Bronchial epithelial cell (primary cell): ENCODE measurements around the gene PTPRD. TPM values are rescaled to one million over a fixed set of nuclear protein-coding genes. Genes with fewer than 3 reads are reported as not detected.

Source experiments
- DNase-seq: peaks from one replicate; pipeline ENCODE4 v3.0.0-alpha.2; 2010; ENCODE audit warnings: low read depth
- FAIRE-seq: peaks from 2 replicates; lab custom pipeline; 2011; peaks lifted over from hg19 to GRCh38; lab: Jason Lieb, UNC
- H3K27me3 ChIP-seq: 2 replicates; pipeline ENCODE4 v1.5.1; 2011; ENCODE audit warnings: low read length; ENCODE audit not compliant: control insufficient read depth, insufficient read depth
- H3K36me3 ChIP-seq: 2 replicates; pipeline ENCODE4 v1.5.1; 2011; ENCODE audit warnings: low read length; ENCODE audit not compliant: control insufficient read depth, insufficient read depth
- H3K4me3 ChIP-seq: 2 replicates; pipeline ENCODE4 v1.5.1; 2011; ENCODE audit warnings: mild to moderate bottlenecking, low read depth, low read length, control low read depth
- total RNA-seq: library from RNA; depleted of rRNA; stranded (reverse); fragments of >200 nt; gene quantifications from 2 replicates; pipeline ENCODE4 v1.2.1, GENCODE V29; 2014
- TF ChIP-seq, protein P1 (sequence below): IDR thresholded peaks from 2 replicates; pipeline ENCODE4 v1.5.1; 2011; ENCODE audit warnings: mild to moderate bottlenecking, moderate library complexity, low read length, control low read depth, inconsistent platforms; ENCODE audit not compliant: insufficient read depth, severe bottlenecking

Gene PTPRD
- total RNA-seq, 1 donor from 2014 or later: 2.9 TPM

DNA sequence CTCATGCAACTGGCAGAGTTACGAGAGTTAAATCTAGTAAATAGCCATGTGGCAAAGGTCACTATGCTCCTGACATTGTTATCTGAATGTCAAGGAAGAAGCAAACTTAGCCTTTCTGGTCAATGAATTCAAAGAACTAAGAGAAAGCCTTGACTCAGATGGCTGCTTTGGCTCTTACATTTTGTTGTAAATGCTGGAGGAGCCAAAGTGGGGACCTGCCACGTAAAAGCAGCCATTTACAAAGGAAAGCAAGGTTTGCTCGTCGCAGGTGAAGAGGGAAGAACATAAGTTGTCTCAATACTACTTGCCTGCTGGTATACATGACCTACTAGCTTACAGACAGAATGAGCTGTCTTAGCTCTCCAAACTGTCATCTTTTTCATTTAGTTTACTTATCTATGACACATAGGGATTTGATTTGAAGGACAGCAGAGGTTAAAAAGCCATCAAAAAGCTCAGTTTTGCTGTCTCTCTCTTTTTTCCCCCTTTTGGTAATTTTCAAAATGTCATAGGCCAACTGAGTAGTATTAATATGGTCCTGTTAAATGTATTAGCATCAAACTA lies 1760.4 kb downstream of the PTPRD start:
- H3K36me3 ChIP-seq: no peaks in the 10 kb centered on the region
- TF ChIP-seq, protein P1, sequence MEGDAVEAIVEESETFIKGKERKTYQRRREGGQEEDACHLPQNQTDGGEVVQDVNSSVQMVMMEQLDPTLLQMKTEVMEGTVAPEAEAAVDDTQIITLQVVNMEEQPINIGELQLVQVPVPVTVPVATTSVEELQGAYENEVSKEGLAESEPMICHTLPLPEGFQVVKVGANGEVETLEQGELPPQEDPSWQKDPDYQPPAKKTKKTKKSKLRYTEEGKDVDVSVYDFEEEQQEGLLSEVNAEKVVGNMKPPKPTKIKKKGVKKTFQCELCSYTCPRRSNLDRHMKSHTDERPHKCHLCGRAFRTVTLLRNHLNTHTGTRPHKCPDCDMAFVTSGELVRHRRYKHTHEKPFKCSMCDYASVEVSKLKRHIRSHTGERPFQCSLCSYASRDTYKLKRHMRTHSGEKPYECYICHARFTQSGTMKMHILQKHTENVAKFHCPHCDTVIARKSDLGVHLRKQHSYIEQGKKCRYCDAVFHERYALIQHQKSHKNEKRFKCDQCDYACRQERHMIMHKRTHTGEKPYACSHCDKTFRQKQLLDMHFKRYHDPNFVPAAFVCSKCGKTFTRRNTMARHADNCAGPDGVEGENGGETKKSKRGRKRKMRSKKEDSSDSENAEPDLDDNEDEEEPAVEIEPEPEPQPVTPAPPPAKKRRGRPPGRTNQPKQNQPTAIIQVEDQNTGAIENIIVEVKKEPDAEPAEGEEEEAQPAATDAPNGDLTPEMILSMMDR: no peak
- FAIRE-seq (no peak), DNase-seq (no peak)
- no peak overlapping the region for H3K4me3 ChIP-seq
- no peaks in the 10 kb centered on the region for H3K27me3 ChIP-seq

DNA sequence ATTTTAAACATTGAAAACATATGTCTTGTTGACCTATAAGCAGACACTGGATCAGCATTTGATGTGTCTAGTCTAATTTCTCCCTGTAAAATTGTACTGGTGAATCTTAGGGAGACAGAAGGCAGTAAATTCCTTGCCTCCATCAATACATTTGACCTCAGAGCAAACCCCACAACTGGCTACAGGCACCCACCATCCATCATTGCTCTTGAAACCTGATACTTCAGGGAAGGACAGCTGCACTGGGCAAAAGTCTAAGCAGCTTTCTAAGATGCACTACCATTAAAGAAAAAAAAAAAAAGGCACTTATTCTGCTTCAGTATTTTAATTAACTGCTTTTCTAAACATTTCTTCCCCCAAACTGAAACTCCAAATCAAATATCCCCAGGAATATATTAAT lies 1761.9 kb downstream of the PTPRD start:
- no peak overlapping the region for H3K4me3 ChIP-seq
- H3K27me3 ChIP-seq: no peaks in the 10 kb centered on the region
- no peaks in the 10 kb centered on the region for H3K36me3 ChIP-seq
- TF ChIP-seq, protein P1: no peak
- no peak for DNase-seq
- no peak for FAIRE-seq

DNA sequence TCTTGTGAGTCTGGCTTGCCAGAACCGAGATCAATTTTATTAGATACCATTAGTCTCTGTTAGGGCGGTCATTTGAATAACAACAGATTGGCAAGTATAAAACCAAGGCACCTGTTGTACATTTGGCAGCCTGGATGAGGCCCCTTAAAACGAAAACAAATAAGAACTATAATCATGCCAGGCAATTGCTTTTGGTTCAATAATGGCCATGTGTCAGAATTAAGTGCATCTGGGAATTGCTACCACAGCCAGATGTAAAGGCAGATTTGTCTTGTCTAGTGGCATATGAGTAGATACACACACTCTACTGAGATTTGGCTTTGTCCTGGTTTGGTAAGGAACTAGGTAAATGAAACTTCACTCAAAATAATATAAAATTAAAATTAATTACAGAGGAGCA lies 1767.0 kb downstream of the PTPRD start:
- TF ChIP-seq, protein P1: no peak
- Histone ChIP-seq H3K36me3 (no peaks in the 10 kb centered on the region), H3K4me3 (no peak overlapping the region), H3K27me3 (no peaks in the 10 kb centered on the region)
- DNase-seq (no peak), FAIRE-seq (no peak)

DNA sequence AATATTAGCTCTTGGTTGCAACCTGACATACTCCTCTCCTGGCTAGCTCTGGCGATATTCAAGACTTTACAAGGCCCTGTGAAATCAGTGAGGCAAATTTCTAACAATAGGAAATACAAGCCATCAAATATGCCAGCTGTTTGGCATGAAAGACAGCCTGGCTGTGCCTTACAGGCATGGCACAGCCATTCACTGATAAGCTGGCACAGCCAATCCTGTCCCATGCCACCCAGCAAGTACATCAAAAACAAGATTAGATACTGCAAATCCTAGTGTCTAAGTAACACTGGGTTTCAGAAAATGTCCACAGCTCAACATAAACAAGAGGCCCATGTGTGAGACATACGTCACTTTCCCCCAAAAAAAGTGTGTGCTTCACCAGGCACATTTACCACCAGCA lies 1767.4 kb downstream of the PTPRD start:
- no peak for FAIRE-seq
- Histone ChIP-seq H3K27me3 (no peaks in the 10 kb centered on the region), H3K36me3 (no peaks in the 10 kb centered on the region), H3K4me3 (no peak overlapping the region)
- no peak for DNase-seq
- TF ChIP-seq, protein P1: no peak

DNA sequence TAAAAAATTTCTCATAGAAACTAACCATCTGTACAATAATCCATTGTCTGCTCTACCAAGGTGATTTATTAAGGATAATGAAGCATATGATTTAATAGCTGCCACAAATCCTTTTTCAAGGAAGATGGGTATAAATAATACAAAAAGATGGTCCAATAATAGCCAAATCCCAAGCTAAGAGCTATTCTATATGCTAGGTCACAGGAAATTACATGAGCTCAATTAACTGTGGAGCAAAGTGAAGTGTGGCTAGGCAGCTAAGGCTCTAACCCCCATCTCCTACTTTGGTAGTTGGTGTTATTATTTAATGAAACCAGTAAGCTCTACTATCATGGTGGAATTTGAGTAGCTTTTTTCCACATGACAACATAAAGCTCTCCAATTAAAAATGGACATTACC lies 1768.3 kb downstream of the PTPRD start:
- TF ChIP-seq, protein P1: no peak
- no peaks in the 10 kb centered on the region for H3K27me3 ChIP-seq
- H3K36me3 ChIP-seq: no peaks in the 10 kb centered on the region
- FAIRE-seq (no peak), DNase-seq (no peak)
- no peak overlapping the region for H3K4me3 ChIP-seq
